Liver (tissue), 9 donors: ENCODE data around the gene ZDHHC20. TPM values are rescaled to one million over a fixed set of nuclear protein-coding genes. Genes with fewer than 3 reads are reported as not detected.

Source experiments
- DNase-seq: peaks from one replicate; pipeline ENCODE4 v3.0.0-alpha.2; 2017; ENCODE audit warnings: low spot score
- H3K27ac ChIP-seq, 2 donors: one replicate each; pipeline ENCODE4 v1.7.0; 2013; ENCODE audit warnings: inconsistent platforms in 2 of 2, low read length in 2 of 2, control low read depth in 1 of 2, low read depth in 1 of 2, mild to moderate bottlenecking in 1 of 2
- H3K27me3 ChIP-seq, 4 donors: one replicate each; pipeline versions ENCODE4 v1.6.1 to v1.7.0; 2013; ENCODE audit warnings: low read length in 3 of 4, inconsistent platforms in 1 of 4, mild to moderate bottlenecking in 1 of 4, moderate library complexity in 1 of 4; ENCODE audit not compliant: control insufficient read depth in 4 of 4, insufficient read depth in 4 of 4
- H3K36me3 ChIP-seq, 4 donors: one replicate each; pipeline versions ENCODE4 v1.6.1 to v1.7.0; 2013; ENCODE audit warnings: low read length in 3 of 4, mild to moderate bottlenecking in 3 of 4, low read depth in 1 of 4, moderate library complexity in 1 of 4; ENCODE audit not compliant: control insufficient read depth in 4 of 4, insufficient read depth in 3 of 4
- H3K4me1 ChIP-seq, 4 donors: one replicate each; pipeline versions ENCODE4 v1.6.1 to v1.7.0; 2013; ENCODE audit warnings: low read length in 3 of 4, mild to moderate bottlenecking in 3 of 4, moderate library complexity in 1 of 4; ENCODE audit not compliant: control insufficient read depth in 4 of 4, insufficient read depth in 4 of 4
- H3K4me3 ChIP-seq, 3 donors: one replicate each; pipeline versions ENCODE4 v1.6.1 to v1.7.0; 2013; ENCODE audit warnings: low read length in 3 of 3, control low read depth in 1 of 3, low read depth in 1 of 3, mild to moderate bottlenecking in 1 of 3
- H3K9ac ChIP-seq, 2 donors: one replicate each; pipeline ENCODE4 v1.7.0; 2013; ENCODE audit warnings: low read length in 2 of 2, mild to moderate bottlenecking in 2 of 2, moderate library complexity in 2 of 2, control low read depth in 1 of 2, low read depth in 1 of 2
- H3K9me3 ChIP-seq, 4 donors: one replicate each; pipeline versions ENCODE4 v1.6.1 to v1.7.0; 2013; ENCODE audit warnings: low read length in 3 of 4; ENCODE audit not compliant: control insufficient read depth in 4 of 4
- CTCF ChIP-seq: fragments of 150-350 bp; IDR thresholded peaks from 2 replicates; pipeline ENCODE4 v1.5.1; 2017; ENCODE audit warnings: improper control_type of control experiment, low read depth, low read length; ENCODE audit not compliant: missing input control
- EGR1 ChIP-seq, 2 donors: IDR thresholded peaks; 2 replicates each; pipeline ENCODE4 v1.6.1; 2016 to 2018; ENCODE audit warnings: antibody characterized with exemption in 2 of 2, low read depth in 2 of 2
- FOXA1 ChIP-seq: IDR thresholded peaks from 2 replicates; pipeline ENCODE4 v1.6.1; 2016; ENCODE audit warnings: antibody characterized with exemption
- FOXA2 ChIP-seq: IDR thresholded peaks from 2 replicates; pipeline ENCODE4 v1.6.1; 2016; ENCODE audit warnings: antibody characterized with exemption
- GABPA ChIP-seq, 2 donors: IDR thresholded peaks in 1 of 2; conservative IDR thresholded peaks in 1 of 2; 2 replicates each; pipeline ENCODE4 v1.6.1; 2016; ENCODE audit warnings: antibody characterized with exemption in 2 of 2, mild to moderate bottlenecking in 1 of 2, moderate library complexity in 1 of 2
- HNF4A ChIP-seq, 2 donors: conservative IDR thresholded peaks; 2 replicates each; pipeline ENCODE4 v1.6.1; 2016; ENCODE audit warnings: antibody characterized with exemption in 2 of 2, mild to moderate bottlenecking in 2 of 2
- HNF4G ChIP-seq: IDR thresholded peaks from 2 replicates; pipeline ENCODE4 v1.6.1; 2016; ENCODE audit warnings: antibody characterized with exemption
- JUND ChIP-seq, 2 donors: IDR thresholded peaks; 2 replicates each; pipeline ENCODE4 v1.6.1; 2016; ENCODE audit warnings: antibody characterized with exemption in 2 of 2
- NR2F2 ChIP-seq: IDR thresholded peaks from 2 replicates; pipeline ENCODE4 v1.6.1; 2016; ENCODE audit warnings: antibody characterized with exemption
- RAD21 ChIP-seq, 2 donors: IDR thresholded peaks; 2 replicates each; pipeline ENCODE4 v1.6.1; 2016; ENCODE audit warnings: antibody characterized with exemption in 2 of 2, mild to moderate bottlenecking in 2 of 2
- RXRA ChIP-seq, 2 donors: IDR thresholded peaks; 2 replicates each; pipeline ENCODE4 v1.6.1; 2017 to 2018; ENCODE audit warnings: antibody characterized with exemption in 2 of 2, mild to moderate bottlenecking in 1 of 2
- SP1 ChIP-seq: IDR thresholded peaks from 2 replicates; pipeline ENCODE4 v1.6.1; 2018; ENCODE audit warnings: antibody characterized with exemption, mild to moderate bottlenecking
- TAF1 ChIP-seq: conservative IDR thresholded peaks from 2 replicates; pipeline ENCODE4 v1.6.1; 2016; ENCODE audit warnings: antibody characterized with exemption, mild to moderate bottlenecking
- YY1 ChIP-seq: IDR thresholded peaks from 2 replicates; pipeline ENCODE4 v1.6.1; 2016; ENCODE audit warnings: antibody characterized with exemption, mild to moderate bottlenecking
- ZBTB33 ChIP-seq: IDR thresholded peaks from 2 replicates; pipeline ENCODE4 v1.6.1; 2016; ENCODE audit warnings: antibody characterized with exemption
- WGBS: extraction: QIAGEN DNeasy Blood & Tissue Kit; methylation state at CpG from one replicate; pipeline ENCODE4 v1.1.7; 2013; 5-methylcytosine and 5-hydroxymethylcytosine counted together
- polyA plus RNA-seq, 2 donors: library from polyadenylated mRNA; stranded (reverse) in 1 of 2; unstranded in 1 of 2; fragments of 200-250 nt in 1 of 2; fragments of >200 nt in 1 of 2; fragmentation: Nextera tagmentation in 1 of 2; extraction: Ambion mirVana in 1 of 2; gene quantifications; one replicate each; pipeline versions ENCODE4 v1.2.1 to v1.2.3, GENCODE V29; 2013 to 2015
- total RNA-seq, 2 donors: library from RNA; depleted of rRNA; stranded (reverse); fragments of >200 nt; gene quantifications; one replicate each; pipeline ENCODE4 v1.2.3, GENCODE V29; 2014
- TF ChIP-seq, protein P1 (sequence below): IDR thresholded peaks from 2 replicates; pipeline ENCODE4 v1.6.1; 2016; ENCODE audit warnings: antibody characterized with exemption
- TF ChIP-seq, protein P2 (sequence below): IDR thresholded peaks from 2 replicates; pipeline ENCODE4 v1.6.1; 2016; ENCODE audit warnings: antibody characterized with exemption, mild to moderate bottlenecking
- TF ChIP-seq, protein P3 (sequence below): IDR thresholded peaks from 2 replicates; pipeline ENCODE4 v1.6.1; 2016; ENCODE audit warnings: antibody characterized with exemption
- donor health status: healthy.
- donor health status: healthy.
- donor health status: healthy.
- donor health status: healthy.
- donor health status: healthy.

ZDHHC20 gene
- total and polyA plus RNA-seq, 4 donors, result 7.7 to 55.4 (median 18.6) TPM

- no peak overlapping the region for H3K27ac ChIP-seq
- H3K4me1 ChIP-seq, result no peaks in the 10 kb centered on the region
- H3K9ac ChIP-seq, result no peak overlapping the region
- no peaks in the 10 kb centered on the region for H3K27me3 ChIP-seq
- no peak for DNase-seq
- no peak overlapping the region for H3K4me3 ChIP-seq
- 91% methylated on average over 4 of the region's 4 CpGs for WGBS
- H3K9me3 ChIP-seq, result no peaks in the 10 kb centered on the region
- TF ChIP-seq CTCF (no peak), JUND (IDR thresholded peaks at IDR 0.05) (no peak), EGR1 (IDR thresholded peaks at IDR 0.05; ENCODE audit: low read depth in 2 of 2) (no peak), FOXA1 (no peak), YY1 (no peak), RXRA (IDR thresholded peaks at IDR 0.05) (no peak), RAD21 (IDR thresholded peaks at IDR 0.05) (no peak), ZBTB33 (no peak), SP1 (no peak), HNF4G (no peak), GABPA (IDR thresholded peaks at IDR 0.05 in 1 of 2, conservative IDR thresholded peaks at IDR 0.05 in 1 of 2) (no peak), TAF1 (no peak), FOXA2 (no peak), NR2F2 (no peak), HNF4A (conservative IDR thresholded peaks at IDR 0.05) (no peak)
- TF ChIP-seq, protein P1, sequence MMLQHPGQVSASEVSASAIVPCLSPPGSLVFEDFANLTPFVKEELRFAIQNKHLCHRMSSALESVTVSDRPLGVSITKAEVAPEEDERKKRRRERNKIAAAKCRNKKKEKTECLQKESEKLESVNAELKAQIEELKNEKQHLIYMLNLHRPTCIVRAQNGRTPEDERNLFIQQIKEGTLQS, result no peak
- TF ChIP-seq, protein P2, sequence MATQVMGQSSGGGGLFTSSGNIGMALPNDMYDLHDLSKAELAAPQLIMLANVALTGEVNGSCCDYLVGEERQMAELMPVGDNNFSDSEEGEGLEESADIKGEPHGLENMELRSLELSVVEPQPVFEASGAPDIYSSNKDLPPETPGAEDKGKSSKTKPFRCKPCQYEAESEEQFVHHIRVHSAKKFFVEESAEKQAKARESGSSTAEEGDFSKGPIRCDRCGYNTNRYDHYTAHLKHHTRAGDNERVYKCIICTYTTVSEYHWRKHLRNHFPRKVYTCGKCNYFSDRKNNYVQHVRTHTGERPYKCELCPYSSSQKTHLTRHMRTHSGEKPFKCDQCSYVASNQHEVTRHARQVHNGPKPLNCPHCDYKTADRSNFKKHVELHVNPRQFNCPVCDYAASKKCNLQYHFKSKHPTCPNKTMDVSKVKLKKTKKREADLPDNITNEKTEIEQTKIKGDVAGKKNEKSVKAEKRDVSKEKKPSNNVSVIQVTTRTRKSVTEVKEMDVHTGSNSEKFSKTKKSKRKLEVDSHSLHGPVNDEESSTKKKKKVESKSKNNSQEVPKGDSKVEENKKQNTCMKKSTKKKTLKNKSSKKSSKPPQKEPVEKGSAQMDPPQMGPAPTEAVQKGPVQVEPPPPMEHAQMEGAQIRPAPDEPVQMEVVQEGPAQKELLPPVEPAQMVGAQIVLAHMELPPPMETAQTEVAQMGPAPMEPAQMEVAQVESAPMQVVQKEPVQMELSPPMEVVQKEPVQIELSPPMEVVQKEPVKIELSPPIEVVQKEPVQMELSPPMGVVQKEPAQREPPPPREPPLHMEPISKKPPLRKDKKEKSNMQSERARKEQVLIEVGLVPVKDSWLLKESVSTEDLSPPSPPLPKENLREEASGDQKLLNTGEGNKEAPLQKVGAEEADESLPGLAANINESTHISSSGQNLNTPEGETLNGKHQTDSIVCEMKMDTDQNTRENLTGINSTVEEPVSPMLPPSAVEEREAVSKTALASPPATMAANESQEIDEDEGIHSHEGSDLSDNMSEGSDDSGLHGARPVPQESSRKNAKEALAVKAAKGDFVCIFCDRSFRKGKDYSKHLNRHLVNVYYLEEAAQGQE, result no peak
- TF ChIP-seq, protein P3, sequence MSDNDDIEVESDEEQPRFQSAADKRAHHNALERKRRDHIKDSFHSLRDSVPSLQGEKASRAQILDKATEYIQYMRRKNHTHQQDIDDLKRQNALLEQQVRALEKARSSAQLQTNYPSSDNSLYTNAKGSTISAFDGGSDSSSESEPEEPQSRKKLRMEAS, result no peak
- H3K36me3 ChIP-seq, result no peaks in the 10 kb centered on the region
Observed at GRCh38 chr13:21360463-21360862, 98.6 kb downstream of the ZDHHC20 start.
